ENCODE data around the gene CLPTM1.

- TF ChIP-seq CTCF (IDR thresholded peaks at IDR 0.05 in 2 of 3, conservative IDR thresholded peaks at IDR 0.05 in 1 of 3; ENCODE audit: borderline replicate concordance in 1 of 3, insufficient read depth in 1 of 3, low read depth in 2 of 3, low read length in 2 of 3) (no peak), MAX (IDR thresholded peaks at IDR 0.05) (no peak)
Observed at GRCh38 chr19:44990966-44991365, 35.8 kb downstream of the CLPTM1 start.
